HL-60/S4 (cell line): ENCODE data around the gene SORT1.

Experiments used
- in situ Hi-C: fragments of 300-500 bp; cut with MboI; formaldehyde crosslinking; loops from 2 replicates; pipeline ENCODE4 v1.14.3; 2022; ENCODE audit warnings: low sequenced_read_pairs

SORT1 gene

GRCh38 chr1:109265016-109265415 lies 132.7 kb downstream of the SORT1 start:
- in situ Hi-C loops, result loop anchor here (10.0 to 25.0 kb wide), 2 partner anchors 270 to 722 kb away; partner anchors contain the start of genes AHCYL1 and GPR61

- in situ Hi-C loops, result loop anchor here (10.0 to 25.0 kb wide), 2 partner anchors 270 to 723 kb away; partner anchors contain the start of genes AHCYL1 and GPR61
These were observed 133.4 kb downstream of the SORT1 start for GRCh38 chr1:109264379-109264755.

GRCh38 chr1:109263597-109264378 lies 133.9 kb downstream of the SORT1 start:
- in situ Hi-C loops, result loop anchor here (10.0 to 25.0 kb wide), 2 partner anchors 271 to 724 kb away; partner anchors contain the start of genes AHCYL1 and GPR61

- in situ Hi-C loops, result loop anchor here (10.0 to 25.0 kb wide), 2 partner anchors 272 to 724 kb away; partner anchors contain the start of genes AHCYL1 and GPR61
These were observed 134.5 kb downstream of the SORT1 start for GRCh38 chr1:109263234-109263596.

- in situ Hi-C loops, result loop anchor here (10.0 to 25.0 kb wide), 2 partner anchors 272 to 725 kb away; partner anchors contain the start of genes AHCYL1 and GPR61
These were observed 135.3 kb downstream of the SORT1 start for GRCh38 chr1:109262231-109263055.

- in situ Hi-C loops, result loop anchor here (10.0 to 25.0 kb wide), 2 partner anchors 273 to 726 kb away; partner anchors contain the start of genes AHCYL1 and GPR61
These were observed 136.1 kb downstream of the SORT1 start for GRCh38 chr1:109261578-109261977.

- in situ Hi-C loops, result loop anchor here (10.0 to 25.0 kb wide), 2 partner anchors 274 to 726 kb away; partner anchors contain the start of genes AHCYL1 and GPR61
These were observed 136.7 kb downstream of the SORT1 start for GRCh38 chr1:109261006-109261405.

GRCh38 chr1:109259674-109260557 lies 137.8 kb downstream of the SORT1 start:
- in situ Hi-C loops, result loop anchor here (10.0 to 25.0 kb wide), 2 partner anchors 275 to 727 kb away; partner anchors contain the start of genes AHCYL1 and GPR61
